ENCODE measurements around the gene MED13L. TPM values are rescaled to one million over a fixed set of nuclear protein-coding genes. Genes with fewer than 3 reads are reported as not detected.

The MED13L gene
- total RNA-seq, 1 experiment from 2014 or later, result 80.5 TPM

DNA sequence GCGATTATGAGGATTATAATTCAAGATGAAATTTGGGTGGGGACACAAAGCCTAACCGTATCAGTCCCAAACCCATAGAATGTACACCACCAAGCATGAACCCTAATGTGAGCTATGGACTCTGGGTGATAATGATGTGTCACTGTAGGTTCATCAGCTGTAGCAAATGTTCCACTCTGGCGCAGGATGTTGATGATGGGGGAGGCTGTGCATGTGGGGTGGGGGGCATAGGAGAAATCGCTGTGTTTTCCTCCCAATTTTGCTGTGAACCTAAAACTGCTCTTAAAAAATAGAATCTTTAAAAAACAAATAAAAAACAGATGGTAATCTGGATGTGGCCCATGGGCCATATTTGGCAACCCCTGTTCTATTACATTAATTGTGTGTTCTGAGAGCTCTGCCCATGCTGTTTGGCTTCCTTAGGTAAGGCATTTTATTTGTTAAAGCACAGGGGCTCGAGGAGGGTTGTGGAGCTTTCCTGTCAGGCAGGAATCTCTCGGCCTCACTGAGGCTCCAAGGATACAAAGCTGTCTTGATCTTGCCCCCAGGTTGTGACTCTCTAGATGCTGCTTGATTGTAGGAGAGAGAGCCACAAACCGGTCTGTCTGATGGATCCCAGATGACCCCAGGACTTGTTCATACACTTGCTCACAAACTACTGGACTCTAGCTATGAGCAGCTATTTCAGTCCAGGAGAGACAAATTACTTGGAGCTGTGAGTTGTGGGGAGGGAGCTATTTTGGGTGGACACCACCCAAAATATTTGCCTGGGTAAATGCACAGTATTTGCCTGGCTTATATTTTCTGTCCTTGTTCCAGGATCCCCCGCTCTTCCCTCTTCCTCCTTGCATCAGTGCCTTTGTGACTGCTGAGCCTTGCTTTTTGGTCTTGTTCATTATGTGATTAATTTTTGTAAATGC lies 340.2 kb downstream of the MED13L start (continued):
- TF ChIP-seq AFF4 (CRISPR knock-in tag; IDR thresholded peaks at IDR 0.05; ENCODE audit: borderline replicate concordance) (no peak), NFATC4 (CRISPR knock-in tag; IDR thresholded peaks at IDR 0.05) (no peak), TEAD1 (CRISPR knock-in tag; IDR thresholded peaks at IDR 0.05) (no peak), ZNF416 (CRISPR knock-in tag; IDR thresholded peaks at IDR 0.05) (no peak), GTF2I (CRISPR knock-in tag; conservative IDR thresholded peaks at IDR 0.05) (no peak), JUN (CRISPR knock-in tag; IDR thresholded peaks at IDR 0.05) (no peak), ZNF219 (CRISPR knock-in tag; IDR thresholded peaks at IDR 0.05; ENCODE audit: borderline replicate concordance) (no peak), ZNF263 (CRISPR knock-in tag; IDR thresholded peaks at IDR 0.05; ENCODE audit: low read depth) (no peak), ZNF232 (CRISPR knock-in tag; IDR thresholded peaks at IDR 0.05) (no peak)

GRCh38 chr12:115934877-115935276 lies 342.6 kb downstream of the MED13L start:
- H3K4me3 Mint-ChIP-seq, result no peak overlapping the region
- peaks cover 8% of the 10 kb centered on the region for H3K36me3 Mint-ChIP-seq
- ChIA-PET CTCF (interaction anchor here (0.7 kb wide), 1 partner anchor 16 kb away, joined by 5 read pairs; no protein-coding TSS in a partner anchor), POLR2A (no interaction called here)
- no peak for ATAC-seq
- no peaks in the 10 kb centered on the region for H3K27me3 Mint-ChIP-seq (ENCODE audit: low read depth)
- H3K4me1 Mint-ChIP-seq, result no peaks in the 10 kb centered on the region
- no peak for DNase-seq (ENCODE audit: low spot score)
- H3K9me3 Mint-ChIP-seq, result peaks cover 21% of the 10 kb centered on the region
- no peak overlapping the region for H3K27ac Mint-ChIP-seq
- TF ChIP-seq, protein P1, sequence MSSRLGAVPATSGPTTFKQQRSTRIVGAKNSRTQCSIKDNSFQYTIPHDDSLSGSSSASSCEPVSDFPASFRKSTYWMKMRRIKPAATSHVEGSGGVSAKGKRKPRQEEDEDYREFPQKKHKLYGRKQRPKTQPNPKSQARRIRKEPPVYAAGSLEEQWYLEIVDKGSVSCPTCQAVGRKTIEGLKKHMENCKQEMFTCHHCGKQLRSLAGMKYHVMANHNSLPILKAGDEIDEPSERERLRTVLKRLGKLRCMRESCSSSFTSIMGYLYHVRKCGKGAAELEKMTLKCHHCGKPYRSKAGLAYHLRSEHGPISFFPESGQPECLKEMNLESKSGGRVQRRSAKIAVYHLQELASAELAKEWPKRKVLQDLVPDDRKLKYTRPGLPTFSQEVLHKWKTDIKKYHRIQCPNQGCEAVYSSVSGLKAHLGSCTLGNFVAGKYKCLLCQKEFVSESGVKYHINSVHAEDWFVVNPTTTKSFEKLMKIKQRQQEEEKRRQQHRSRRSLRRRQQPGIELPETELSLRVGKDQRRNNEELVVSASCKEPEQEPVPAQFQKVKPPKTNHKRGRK (CRISPR knock-in tag; IDR thresholded peaks at IDR 0.05; ENCODE audit: borderline replicate concordance), result no peak
- no peak for TF ChIP-seq ZNF425 (CRISPR knock-in tag; conservative IDR thresholded peaks at IDR 0.05)

- ChIA-PET POLR2A (no interaction called here), CTCF (no interaction called here)
- H3K4me1 Mint-ChIP-seq, result no peaks in the 10 kb centered on the region
- H3K27me3 Mint-ChIP-seq (ENCODE audit: low read depth), result no peaks in the 10 kb centered on the region
- H3K4me3 Mint-ChIP-seq, result no peak overlapping the region
- ATAC-seq, result no peak
- TF ChIP-seq HMGA2 (CRISPR knock-in tag; IDR thresholded peaks at IDR 0.05) (no peak), CDX4 (CRISPR knock-in tag; IDR thresholded peaks at IDR 0.05; ENCODE audit: borderline replicate concordance) (no peak)
- peaks cover 5% of the 10 kb centered on the region for H3K36me3 Mint-ChIP-seq
- H3K9me3 Mint-ChIP-seq, result peaks cover 18% of the 10 kb centered on the region
- no peak overlapping the region for H3K27ac Mint-ChIP-seq
- DNase-seq (ENCODE audit: low spot score), result no peak
Measured at GRCh38 chr12:115934046-115934445, 343.4 kb downstream of the MED13L start.

Data from WTC11 (cell line).